CD4-positive, alpha-beta T cell treated with Interferon alpha-2 for 1 hour (primary cell): Measurements from ENCODE around the gene SLC1A2.
A peak's percentile ranks its signal among the peaks of the same experiment; 100 is the strongest.

Experiments
- DNase-seq, 2 donors: peaks; one replicate each; pipeline ENCODE4 v3.0.0-alpha.2; 2020 to 2022

The SLC1A2 gene

DNA sequence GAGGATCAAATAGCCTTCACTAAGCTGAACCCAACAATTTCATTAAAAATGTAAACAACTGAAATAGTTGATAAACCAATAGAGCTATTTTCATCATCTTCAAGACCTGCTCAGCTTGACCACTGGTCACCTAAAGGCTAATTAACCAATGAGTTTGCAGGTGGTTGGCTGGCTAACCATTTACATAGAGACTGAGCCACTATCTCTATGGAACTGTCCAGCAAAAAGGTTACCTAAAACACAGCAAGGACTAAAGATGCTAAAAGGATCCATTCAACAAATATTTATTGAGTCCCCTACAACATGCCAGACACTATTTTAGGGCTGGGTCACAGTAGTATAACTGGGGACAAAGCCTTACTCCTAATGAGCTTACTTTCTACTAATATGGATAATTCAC, 156.6 kb downstream of the SLC1A2 start:
- DNase-seq: no peak

DNA sequence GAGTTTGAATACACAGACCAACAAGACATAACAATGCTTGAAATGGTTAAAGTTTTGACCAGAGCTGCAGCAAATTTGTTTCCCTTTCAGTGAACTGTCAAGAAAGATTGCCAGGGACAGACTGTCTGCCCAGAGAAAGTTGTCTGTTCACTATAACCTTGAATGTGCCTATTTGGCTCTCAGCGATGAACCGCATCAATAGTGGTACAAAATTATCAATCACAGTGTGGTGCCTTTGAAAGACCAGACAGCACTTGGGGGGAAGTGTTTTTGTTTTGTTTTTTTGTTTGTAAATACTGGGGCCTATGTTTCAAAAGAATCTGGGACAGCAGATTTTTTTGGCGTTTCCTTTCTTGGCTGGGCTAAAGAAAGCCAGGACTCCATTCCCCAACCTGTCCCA, 157.3 kb downstream of the SLC1A2 start:
- no peak for DNase-seq

DNA sequence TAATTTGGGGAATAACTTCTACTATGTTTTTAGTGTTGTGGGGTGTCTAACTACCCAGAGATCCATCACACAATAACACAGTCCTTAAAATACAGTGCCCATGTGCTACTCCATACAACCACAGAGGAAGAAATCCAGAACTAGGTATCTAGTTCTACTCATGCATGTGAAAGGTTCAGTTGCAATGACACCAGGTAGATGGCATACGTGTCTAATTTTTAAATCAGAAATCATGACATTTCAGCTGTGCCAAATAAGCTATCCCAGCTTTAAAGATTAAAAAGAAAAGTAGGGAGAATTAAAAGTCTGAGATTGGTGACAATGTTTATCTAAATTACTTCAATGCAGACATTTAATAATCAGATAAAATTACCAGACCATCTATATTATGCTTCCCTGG, 158.2 kb downstream of the SLC1A2 start:
- no peak for DNase-seq

DNA sequence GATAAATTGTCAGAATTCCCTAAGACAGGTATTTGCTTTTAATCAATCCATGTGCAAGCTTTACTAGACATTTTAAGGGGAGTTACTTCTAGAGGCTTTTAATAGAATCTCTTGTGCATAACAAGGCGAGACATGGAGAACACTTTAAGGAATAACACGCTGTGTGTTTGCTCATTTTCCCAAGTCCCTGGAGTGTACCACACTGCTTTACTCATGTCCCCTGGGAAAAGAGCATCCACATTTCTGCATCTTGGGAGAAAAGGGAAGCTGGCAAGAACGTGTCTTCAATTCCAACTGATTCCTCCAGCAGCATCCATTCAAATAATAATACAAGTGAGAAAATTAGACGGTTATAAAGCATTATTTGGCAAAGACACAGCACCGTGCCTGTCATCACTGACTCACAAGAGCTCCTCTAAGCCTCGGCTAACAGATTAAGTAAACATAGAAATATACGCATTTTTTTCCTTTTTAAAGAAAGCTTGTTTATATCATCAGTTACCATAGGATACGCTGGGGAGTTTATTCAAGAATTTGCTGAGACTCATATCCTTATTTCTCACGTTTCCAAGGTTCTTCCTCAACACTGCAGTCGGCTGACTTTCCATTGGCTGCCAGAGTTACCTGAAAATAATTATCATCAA, 158.9 kb downstream of the SLC1A2 start:
- no peak for DNase-seq

DNA sequence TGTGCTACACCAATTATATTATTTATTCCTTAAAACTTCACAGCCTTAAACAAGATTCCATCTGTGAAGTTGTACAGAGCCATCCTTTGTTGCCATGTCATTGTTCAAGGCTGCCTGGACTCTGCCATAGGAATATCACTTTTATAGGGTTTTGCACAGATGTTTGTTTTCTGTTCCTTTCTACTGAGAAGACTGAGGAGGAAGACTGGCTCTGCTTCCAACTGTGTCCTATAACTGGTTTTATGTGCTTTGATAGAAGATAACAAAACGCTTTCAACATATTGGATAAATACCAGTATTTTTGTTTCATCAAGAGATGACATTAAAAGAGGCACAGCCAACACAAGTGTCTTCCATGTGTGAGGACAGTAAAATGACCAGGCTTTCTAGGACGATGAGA, 159.8 kb downstream of the SLC1A2 start:
- no peak for DNase-seq

DNA sequence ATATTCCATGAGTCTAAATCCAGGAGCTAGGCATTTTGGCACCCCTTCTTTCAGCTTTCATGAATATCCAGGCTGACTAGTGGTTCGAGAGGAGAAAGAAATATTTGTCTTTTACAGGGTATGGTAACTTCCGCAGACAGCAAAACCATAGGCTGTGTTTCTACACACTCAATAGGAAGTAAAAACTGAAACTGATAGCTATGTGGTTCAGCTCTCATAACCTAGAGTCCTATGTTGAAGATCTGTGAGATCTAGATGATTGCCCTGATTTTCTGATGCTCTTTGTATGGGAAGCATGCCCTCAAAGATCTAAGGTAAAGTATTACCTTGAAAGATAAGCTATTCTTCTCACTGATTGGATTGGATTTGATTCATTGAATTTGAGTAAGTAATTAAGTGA, 162.1 kb downstream of the SLC1A2 start:
- peak in 1 of 2 donors; percentile 61 for DNase-seq

DNA sequence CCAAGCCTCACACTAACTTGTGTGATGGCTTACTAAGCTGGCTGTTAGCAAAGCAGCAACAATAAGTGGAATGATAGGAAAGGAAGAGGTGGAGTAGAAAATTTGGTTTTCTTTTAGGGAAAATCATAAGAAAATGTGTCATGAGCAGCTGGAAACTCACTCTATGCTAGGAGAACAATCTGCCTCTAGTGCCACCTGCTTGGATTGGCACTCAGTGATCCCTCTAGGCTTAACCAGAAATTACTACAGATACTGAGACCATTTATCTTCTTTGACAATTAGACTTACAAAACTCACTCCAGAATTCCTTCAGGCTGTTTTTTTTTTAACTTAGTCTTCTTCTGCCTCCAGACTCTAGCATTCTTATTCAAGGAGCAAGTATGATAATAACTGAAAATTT, 163.1 kb downstream of the SLC1A2 start:
- no peak for DNase-seq

DNA sequence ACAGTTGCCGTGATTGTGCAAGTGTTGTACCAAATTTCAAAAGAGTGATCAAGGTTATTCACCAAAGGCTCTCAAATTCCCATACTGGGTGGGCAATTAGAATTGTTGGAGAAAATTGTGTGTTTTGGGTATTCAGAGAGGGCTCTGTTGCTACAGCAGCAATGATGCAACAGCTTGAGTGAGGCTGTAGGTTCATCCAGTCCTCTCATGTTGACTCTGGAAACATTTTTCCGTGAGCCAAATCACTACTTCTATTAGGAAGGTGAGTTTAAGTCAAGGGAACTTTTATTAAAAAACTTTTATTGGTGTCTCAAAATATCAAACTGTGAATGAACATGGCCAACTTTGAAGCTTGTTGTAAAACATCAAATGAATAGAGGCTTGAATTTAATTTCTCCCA, 163.8 kb downstream of the SLC1A2 start:
- no peak for DNase-seq

DNA sequence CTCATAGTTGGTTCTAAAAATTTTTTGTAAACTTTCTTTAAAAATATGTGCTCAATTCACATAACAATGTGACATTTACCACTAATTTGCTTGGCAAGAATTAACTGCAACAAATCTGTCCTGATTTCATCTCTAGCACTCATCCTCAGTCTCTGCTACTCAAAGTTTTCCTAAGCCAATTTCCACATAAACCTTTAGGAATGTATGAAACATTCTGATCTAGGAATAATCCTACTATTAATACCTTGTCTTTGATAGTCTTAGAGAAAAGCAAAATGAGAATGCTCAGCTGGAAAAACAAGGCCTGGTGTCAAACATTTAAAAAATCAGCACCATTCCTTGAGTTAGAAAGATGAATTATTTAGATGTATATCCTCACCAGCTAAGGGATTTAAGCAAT, 166.1 kb downstream of the SLC1A2 start:
- no peak for DNase-seq

DNA sequence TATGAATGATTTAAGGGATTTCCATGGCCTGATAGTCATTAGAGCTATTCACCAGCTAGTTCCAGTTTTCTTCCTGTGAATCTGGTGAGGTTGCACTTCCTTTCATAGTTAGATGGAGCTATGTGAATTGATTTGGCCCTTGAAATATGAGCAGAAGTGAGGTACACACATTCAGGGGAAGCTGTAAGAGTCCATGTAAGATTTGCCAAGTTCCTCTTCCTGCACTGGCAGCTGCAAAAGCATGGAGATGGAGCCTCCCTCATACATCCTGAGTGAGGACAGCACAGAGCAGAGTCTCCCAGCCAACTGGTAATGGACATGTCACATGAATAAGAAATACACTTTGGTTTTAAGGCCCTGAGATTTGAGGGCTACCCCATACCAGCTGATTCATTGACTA, 168.7 kb downstream of the SLC1A2 start:
- no peak for DNase-seq

DNA sequence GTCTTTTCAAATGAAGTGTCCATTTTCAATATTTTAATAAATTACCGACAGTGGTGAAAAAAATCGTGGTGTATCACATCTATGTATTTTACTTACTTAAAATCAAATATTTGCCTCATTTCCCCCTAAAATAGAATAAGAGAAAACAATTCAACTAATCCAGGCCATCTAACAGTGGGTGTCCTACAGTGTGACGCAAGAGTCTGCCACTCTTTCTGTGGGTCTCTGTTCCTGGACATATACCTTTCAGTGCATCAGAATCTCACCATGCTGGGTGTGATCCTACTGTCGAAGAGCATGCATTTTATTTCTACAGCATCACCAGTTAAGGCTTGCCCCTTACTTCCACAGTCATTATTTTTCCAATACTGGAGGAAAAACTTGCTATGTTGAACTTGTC, 169.2 kb downstream of the SLC1A2 start:
- DNase-seq: no peak

DNA sequence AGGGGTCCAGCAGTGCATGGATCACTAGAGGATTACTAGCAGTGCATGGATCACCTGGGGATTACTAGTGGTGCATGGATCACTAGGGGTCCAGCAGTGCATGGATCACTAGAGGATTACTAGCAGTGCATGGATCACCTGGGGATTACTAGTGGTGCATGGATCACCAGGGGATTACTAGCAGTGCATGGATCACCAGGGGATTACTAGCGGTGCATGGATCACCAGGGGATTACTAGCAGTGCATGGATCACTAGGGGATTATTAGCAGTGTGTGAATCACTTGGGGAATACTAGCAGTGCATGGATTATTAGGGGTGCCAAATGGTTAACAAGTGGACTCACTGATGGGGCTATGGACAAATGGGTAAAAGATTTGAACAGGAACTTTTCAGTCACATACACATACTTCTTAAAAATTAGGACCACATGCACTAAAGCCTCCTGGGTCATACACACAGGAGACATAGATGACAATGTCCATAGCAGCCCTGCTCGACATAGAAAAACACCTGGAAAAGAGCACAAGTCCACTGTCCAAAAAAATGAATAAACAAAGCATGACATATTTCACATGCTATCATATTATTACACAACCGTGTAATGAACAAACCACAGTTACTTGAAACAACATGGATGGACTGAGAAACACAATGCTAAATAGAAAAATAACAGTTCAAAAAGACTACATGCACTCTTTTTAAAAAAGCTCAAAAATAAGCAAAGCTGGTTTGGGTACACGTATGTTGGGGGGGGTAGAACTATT, 170.6 kb downstream of the SLC1A2 start:
- no peak for DNase-seq

DNA sequence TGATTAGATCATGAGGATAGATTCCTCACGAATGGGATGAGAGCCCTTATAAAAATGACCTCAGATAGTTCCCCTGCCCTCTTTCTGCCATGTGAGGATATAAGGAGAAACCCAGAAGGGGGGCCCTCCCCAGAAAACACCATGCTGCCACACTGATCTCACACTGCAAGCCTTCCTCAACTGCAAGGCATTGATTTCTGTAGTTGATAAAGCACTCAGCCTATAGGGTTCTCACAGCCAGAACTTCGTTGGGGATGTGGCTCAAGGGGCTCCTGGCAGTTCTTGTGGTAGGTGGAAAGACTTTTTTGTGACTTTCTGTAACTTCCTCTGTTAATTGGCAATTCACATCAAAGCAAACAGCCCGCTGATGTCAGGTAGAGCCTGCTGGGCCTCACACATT, 171.5 kb downstream of the SLC1A2 start:
- DNase-seq: peak; percentile 16 to 59

DNA sequence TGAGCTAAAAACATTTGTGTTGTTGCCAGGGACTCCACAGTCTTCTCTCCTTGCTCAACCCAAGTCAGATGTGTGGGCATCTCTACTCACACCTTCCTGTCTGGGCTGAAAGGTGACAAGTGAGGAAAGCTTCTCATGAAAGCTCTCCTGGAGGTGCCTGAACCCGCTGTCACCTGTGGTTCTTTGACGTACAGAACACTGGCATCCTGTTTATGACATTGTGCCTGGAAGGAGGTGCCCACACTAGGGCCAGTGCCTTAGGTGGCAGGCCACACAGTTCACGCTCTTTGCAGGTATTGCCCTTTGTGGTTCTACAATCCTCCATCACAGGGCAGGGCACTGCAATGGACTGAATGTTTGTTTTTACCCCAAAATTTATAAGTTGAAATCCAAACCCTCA, 171.9 kb downstream of the SLC1A2 start:
- peak; percentile 84 to 87 for DNase-seq

DNA sequence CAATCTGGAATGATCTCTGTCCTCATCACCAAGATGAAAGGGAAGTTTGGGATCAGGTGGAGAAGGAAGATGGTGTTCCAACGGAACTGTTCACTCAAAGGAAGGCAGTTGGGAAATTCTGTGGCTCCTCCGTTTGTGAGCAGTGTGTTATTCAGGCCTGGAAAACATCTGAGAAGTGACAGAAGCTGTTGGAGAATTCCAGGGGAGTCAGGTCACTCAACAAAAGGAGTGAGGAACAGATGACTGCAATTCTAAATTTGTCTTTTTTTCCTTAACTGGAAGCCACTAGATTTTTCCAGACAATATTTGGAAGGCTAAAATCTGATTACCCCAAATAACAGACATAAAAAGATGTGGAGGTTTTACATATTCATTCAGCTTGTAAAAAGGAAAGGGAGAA, 172.6 kb downstream of the SLC1A2 start:
- DNase-seq: no peak

DNA sequence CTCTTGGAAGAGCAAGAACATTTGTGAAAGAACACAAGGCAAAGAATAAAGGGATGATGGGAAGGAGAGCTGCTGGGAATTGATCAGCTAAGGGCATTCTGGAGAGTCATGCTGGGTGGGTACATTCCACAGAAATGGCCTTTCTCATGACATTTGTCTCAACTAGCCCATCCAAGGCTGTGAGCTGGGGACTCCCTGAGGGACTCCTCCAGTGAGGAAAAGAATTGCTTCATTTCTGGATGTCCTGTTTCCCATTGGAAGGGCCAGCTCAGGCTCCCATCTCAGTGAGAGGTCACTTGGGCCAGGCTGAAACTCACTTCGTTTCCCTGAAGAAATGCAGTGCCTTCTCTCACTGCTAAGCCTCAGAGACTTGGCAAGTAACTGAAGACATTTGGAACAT, 173.6 kb downstream of the SLC1A2 start:
- DNase-seq: no peak

DNA sequence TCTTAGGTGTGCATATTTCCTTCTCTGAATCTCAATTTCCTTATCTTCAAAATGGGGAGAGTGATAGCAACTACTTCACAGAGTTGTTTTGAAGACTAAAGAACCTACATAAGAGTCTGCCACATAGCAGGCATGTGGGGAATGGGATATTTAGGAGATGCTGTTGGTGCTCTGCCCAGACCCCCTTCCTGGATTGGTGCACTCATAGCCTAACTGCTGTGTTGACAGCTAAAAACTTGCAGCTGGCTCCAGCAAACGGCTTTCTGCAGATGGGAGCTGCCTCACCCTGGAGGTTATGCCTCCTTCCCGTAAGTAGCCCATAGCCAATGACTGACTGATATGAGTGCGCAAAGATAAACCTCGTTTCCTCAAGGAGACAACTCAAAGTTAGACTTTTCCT, 174.3 kb downstream of the SLC1A2 start:
- no peak for DNase-seq

DNA sequence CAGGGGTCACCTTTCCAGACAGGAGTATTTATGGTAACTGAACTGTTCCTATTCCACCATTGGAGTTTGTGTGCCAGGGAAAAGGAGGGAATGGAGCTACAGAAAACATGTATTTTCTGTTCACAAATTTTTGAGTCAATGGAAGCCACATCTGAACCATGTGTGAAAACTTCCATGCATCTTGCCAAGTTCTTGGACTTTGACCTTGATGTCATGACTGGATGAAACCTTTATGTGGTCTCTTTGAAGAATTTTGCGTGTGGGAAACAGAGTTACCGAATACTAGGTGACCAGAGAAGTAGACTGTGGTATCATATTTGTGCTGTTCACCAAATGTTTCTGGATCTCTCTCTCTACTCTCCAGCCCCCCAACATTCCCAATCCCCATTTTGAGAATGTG, 175.6 kb downstream of the SLC1A2 start:
- no peak for DNase-seq

DNA sequence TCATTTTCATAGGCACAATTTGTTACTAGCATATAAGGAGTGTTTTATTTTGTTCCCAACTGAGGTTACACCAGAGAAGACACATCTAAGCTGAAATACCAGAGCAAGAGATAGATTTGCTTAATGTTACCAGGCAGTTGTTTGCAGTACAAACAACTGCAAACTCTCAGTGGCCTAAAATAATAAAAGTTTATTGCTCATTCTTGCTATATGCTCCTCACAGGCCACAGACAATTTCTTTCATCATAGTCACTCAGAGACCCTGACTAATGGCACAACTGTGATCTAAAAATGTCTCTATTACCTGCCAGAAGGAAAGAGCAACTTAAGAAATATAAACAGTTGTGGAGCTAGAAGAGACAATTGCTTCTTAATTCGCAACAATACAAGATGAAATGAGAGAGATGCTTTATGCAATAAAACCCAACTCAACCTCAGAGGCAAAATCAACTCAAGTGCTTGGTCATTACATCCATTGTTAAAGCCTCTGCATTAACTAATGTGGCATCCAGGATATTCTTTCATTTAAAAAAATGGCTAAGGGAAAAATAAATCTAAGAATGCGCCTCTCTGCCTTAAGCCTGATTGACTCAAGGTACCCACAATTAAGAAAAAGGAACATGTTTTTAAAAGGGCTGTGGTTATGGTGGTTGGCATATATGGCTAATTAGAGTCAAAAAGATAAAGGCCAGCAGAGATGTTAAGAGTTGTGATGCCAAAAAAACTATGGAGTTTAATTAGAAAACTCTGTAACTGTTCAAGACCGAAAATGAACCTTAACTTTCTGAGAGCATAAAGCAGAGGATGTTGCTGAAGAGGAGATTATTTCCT, 176.7 kb downstream of the SLC1A2 start:
- DNase-seq: peak in 1 of 2 donors; percentile 36

DNA sequence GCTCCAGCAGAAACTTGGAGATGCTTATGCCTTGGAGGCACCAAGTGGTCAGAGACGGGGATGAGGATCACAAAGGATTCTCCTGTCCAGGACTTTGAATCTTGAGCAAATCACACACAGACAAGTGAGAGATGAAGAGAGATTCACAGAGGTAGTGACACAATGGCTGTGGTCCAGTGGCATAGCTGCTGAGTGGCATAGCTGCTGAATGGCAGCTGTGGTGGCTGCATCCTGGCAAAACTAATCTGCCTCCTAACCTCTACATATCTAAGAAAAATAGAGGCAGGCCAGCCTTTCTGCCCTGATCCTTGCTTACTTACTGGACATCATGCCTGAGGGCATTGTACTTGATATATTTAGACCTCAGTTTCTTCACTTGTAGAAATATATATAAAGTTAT, 177.8 kb downstream of the SLC1A2 start:
- no peak for DNase-seq

DNA sequence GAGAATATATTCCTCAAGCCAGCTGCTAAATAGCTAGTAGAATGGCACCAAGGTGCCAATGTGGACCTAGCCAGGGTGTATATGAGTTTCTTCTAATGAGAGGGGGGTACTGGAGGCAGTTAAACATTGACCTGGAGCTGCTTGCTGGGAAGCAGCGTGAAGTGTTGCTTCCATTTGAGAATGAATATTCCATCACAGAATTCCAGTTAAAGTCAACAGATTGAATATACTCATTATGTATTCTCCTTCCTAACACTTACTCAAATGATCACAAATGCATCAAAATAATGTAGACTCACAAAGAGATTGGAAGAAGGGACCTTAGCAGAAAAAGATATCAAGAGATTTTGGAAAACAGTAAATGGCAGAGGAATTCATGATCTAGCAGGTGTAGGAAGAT, 178.3 kb downstream of the SLC1A2 start:
- DNase-seq: no peak

DNA sequence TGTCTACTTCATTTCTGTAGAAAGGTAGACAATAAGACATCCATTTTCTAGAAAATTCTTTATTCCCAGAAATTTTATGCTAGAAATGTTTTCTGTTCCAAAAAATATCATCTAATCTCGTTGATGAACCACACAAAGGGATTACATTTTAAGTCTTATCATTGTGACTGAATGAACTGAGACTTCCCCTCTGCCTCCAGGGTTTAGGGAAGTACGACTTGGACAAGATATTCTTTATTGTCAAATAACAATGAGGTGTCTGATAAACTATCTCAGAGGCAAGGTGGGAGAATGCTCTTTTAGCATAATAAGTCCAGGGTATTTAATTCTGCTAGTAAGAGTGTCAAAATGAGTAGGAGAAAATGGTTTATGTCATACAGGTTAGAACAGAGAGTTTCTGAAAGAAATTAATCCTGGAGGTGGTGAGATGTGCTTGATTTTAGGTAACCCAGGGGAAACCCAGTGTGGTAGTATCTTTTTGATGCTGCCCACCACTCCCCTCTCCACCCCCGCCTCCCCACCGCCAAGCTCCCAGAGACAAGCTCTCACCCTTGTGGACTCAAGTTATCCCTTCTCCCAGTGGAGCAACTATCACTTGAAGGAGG, 179.8 kb downstream of the SLC1A2 start:
- DNase-seq: no peak

DNA sequence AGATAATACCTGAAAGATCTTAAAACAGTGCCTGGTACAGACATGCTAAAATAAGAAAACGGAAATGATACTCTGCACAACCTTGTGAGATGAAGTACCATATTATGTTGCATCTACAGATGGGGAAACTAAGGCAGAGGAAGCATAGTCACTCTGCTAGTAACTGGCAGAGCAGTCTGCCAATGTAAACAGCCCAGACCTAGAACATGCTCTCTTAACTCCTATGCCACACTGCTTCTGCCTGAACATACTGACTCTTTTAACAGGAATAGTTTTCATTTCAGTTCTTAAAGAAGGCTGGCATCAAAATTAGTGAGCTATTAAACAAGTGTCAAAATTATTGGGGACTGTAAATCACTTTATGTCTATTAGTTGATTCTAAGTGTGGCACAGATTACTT, 180.5 kb downstream of the SLC1A2 start:
- no peak for DNase-seq
